Measurements from ENCODE around the gene CCDC107.

DNA sequence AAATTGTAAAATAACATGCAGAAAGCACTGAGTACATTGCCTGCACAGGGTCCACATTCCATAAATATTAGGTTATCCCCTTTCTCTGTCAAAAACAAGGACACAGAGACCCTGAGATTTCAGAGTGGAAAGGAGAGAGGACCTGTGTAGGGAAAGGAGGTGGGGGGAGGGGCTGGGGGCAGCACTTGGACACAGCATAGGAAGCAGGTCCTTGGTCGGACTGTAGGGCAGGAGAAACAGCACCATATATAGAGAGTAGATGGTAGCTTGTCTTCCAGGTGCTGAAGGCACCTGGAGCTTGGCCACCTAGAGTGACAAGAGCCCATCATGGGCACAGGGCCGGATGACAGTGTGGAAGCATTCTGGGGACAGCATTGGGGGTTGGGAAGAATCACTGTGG is 29.2 kb downstream of the CCDC107 start:
- TF ChIP-seq, protein P1, sequence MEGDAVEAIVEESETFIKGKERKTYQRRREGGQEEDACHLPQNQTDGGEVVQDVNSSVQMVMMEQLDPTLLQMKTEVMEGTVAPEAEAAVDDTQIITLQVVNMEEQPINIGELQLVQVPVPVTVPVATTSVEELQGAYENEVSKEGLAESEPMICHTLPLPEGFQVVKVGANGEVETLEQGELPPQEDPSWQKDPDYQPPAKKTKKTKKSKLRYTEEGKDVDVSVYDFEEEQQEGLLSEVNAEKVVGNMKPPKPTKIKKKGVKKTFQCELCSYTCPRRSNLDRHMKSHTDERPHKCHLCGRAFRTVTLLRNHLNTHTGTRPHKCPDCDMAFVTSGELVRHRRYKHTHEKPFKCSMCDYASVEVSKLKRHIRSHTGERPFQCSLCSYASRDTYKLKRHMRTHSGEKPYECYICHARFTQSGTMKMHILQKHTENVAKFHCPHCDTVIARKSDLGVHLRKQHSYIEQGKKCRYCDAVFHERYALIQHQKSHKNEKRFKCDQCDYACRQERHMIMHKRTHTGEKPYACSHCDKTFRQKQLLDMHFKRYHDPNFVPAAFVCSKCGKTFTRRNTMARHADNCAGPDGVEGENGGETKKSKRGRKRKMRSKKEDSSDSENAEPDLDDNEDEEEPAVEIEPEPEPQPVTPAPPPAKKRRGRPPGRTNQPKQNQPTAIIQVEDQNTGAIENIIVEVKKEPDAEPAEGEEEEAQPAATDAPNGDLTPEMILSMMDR (conservative IDR thresholded peaks at IDR 0.05 in 1 of 2, IDR thresholded peaks at IDR 0.05 in 1 of 2; ENCODE audit: low read depth in 1 of 2, low read length in 2 of 2) = no peak
- no peak for TF ChIP-seq EZH2 (IDR thresholded peaks at IDR 0.05; ENCODE audit: low read length, missing control alignments)

All from fibroblast of lung (primary cell).